ENCODE data around the gene TTLL11.

TTLL11 gene

DNA sequence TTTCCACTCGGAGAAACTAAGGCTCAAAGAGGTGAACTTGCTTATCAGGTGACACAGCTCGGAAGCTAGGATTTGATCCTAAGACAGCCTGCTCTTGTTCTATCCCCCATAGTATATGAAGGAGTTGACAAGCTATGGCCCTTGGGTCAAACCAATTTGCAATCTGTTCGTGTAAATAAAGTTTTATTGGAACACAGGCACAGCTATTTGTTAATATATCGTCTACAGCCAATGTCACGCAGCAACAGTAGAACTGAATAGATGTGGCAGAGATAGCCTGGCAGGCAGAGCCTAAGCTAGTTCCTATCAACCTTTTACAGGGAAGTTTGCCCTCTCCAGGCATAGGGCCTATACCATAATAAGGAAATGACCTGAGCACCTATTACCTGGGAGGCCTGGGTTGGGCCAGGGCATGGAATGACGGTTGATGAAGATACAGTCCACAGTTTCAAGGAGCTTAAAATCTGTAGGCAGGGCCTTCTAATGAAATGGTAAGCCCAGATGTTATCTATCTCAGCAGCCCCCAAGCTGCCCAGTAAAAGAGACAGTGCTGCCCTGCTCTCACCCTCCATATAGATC, 179.0 kb downstream of the TTLL11 start:
- no peaks in the 10 kb centered on the region for H3K79me2 ChIP-seq (ENCODE audit: control insufficient read depth, insufficient read depth, low read length)
- no peak overlapping the region for H3K56ac ChIP-seq (ENCODE audit: low read length)
- H2BK120ac ChIP-seq (ENCODE audit: low read depth, low read length) = no peak overlapping the region
- no peak overlapping the region for H3K9ac ChIP-seq (ENCODE audit: low read length)
- H3K27ac ChIP-seq (ENCODE audit: low read depth, low read length) = no peak overlapping the region
- H3K18ac ChIP-seq (ENCODE audit: low read length) = no peak overlapping the region
- H2BK5ac ChIP-seq (ENCODE audit: low read length) = no peak overlapping the region
- DNase-seq = no peak
- H3K23ac ChIP-seq (ENCODE audit: low read length) = no peak overlapping the region
- no CpG with 5 or more reads among the region's 6 CpGs for WGBS (ENCODE audit: extremely low coverage, insufficient coverage, low lambda C conversion rate)
- no peak overlapping the region for H3K4me2 ChIP-seq (ENCODE audit: low read length)
- no peak overlapping the region for H3K4ac ChIP-seq (ENCODE audit: low read depth, low read length)
- H4K5ac ChIP-seq (ENCODE audit: low read length) = no peak overlapping the region
- no peaks in the 10 kb centered on the region for H3K27me3 ChIP-seq (ENCODE audit: insufficient read depth, low read length, poor library complexity)
- H4K8ac ChIP-seq (ENCODE audit: low read depth, low read length) = no peak overlapping the region
- H3K4me3 ChIP-seq (ENCODE audit: low read length) = no peak overlapping the region
- no peaks in the 10 kb centered on the region for H3K4me1 ChIP-seq (ENCODE audit: control insufficient read depth, low read depth, low read length)
- H2BK15ac ChIP-seq (replicated peaks; ENCODE audit: low read depth) = no peak overlapping the region
- H3K79me1 ChIP-seq (ENCODE audit: low read length) = no peaks in the 10 kb centered on the region
- no peaks in the 10 kb centered on the region for H3K36me3 ChIP-seq (ENCODE audit: control insufficient read depth, insufficient read depth, low read length)
- no peak overlapping the region for H2AK5ac ChIP-seq (ENCODE audit: low read length)

DNA sequence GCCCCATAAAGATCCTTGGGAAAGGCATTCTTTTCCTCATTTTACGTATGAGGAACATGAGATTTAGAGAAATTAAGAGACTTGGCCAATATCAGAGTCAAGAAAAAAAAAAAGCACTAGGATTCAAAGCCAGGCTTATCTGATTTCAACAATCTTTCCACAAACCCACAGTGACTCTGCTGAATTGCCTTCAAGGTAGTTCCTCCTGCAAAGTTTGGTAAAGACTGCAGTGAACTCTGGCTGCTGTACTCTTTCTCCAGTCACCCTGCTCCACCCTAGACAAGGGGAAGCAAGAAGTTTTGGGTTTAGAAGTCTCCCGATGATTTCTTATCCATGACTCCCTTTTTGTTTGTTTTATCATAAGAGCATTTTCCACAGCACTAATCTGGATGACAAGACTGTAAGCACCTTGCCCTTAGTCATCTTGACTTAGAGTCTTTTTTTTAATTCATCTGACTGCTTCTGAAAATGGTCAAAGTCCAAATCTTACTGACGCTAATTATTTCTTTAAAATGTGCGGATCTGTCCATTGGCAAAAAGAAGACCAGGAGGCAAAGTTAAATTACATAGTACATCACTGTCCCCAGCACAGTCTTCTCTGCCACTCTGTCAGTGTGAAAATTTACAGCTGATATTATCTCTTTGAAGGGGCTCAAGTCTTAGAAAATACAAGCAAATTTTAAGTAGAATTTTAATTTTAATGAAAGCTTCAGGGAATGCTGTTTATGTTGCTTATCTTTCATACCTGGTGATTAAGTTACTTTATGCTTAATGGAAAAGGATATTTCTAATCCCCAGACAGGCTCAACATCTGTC, 180.1 kb downstream of the TTLL11 start:
- Histone ChIP-seq H3K4me3 (ENCODE audit: low read length) (no peak overlapping the region), H2BK15ac (replicated peaks; ENCODE audit: low read depth) (no peak overlapping the region), H3K27ac (ENCODE audit: low read depth, low read length) (no peak overlapping the region), H3K56ac (ENCODE audit: low read length) (no peak overlapping the region), H3K27me3 (ENCODE audit: insufficient read depth, low read length, poor library complexity) (no peaks in the 10 kb centered on the region), H3K4me2 (ENCODE audit: low read length) (no peak overlapping the region), H3K9ac (ENCODE audit: low read length) (no peak overlapping the region), H3K4ac (ENCODE audit: low read depth, low read length) (no peak overlapping the region), H4K5ac (ENCODE audit: low read length) (no peak overlapping the region), H3K36me3 (ENCODE audit: control insufficient read depth, insufficient read depth, low read length) (no peaks in the 10 kb centered on the region), H3K79me2 (ENCODE audit: control insufficient read depth, insufficient read depth, low read length) (no peaks in the 10 kb centered on the region), H3K18ac (ENCODE audit: low read length) (no peak overlapping the region), H2AK5ac (ENCODE audit: low read length) (no peak overlapping the region), H2BK5ac (ENCODE audit: low read length) (no peak overlapping the region), H3K23ac (ENCODE audit: low read length) (no peak overlapping the region), H3K79me1 (ENCODE audit: low read length) (no peaks in the 10 kb centered on the region), H3K4me1 (ENCODE audit: control insufficient read depth, low read depth, low read length) (no peaks in the 10 kb centered on the region), H4K8ac (ENCODE audit: low read depth, low read length) (no peak overlapping the region), H2BK120ac (ENCODE audit: low read depth, low read length) (no peak overlapping the region)
- no CpG with 5 or more reads among the region's 4 CpGs for WGBS (ENCODE audit: extremely low coverage, insufficient coverage, low lambda C conversion rate)
- no peak for DNase-seq

DNA sequence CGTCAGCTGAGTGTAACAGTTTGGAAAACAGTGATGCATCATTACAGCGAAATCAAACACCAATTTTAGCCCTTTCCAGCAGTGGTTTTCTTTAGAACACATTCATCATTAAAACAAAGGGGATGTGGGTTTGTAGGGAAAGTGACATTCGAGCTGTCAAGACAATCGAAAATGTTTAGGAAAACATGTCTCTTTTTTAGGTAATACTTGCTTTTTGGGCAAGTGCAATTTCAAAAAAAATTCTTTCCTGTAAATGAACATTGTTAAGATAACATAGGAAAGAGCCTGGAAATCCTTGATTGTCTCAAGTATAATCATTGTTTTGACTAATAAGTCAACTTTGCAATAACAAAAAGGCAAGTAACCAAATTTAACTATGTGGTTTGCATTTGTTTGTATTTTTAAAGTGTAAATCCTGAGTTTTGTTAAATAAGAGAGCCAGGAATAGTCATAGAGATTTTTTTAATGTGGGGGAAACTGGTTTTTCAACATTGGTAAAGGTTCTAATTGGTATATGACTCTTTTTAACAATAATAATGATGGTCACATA, 182.5 kb downstream of the TTLL11 start:
- Histone ChIP-seq H3K23ac (ENCODE audit: low read length) (no peak overlapping the region), H3K4me3 (ENCODE audit: low read length) (no peak overlapping the region), H3K4ac (ENCODE audit: low read depth, low read length) (no peak overlapping the region), H2BK120ac (ENCODE audit: low read depth, low read length) (no peak overlapping the region), H3K36me3 (ENCODE audit: control insufficient read depth, insufficient read depth, low read length) (no peaks in the 10 kb centered on the region), H3K27ac (ENCODE audit: low read depth, low read length) (no peak overlapping the region), H3K56ac (ENCODE audit: low read length) (no peak overlapping the region), H4K5ac (ENCODE audit: low read length) (no peak overlapping the region), H3K4me1 (ENCODE audit: control insufficient read depth, low read depth, low read length) (no peaks in the 10 kb centered on the region), H2AK5ac (ENCODE audit: low read length) (no peak overlapping the region), H3K79me2 (ENCODE audit: control insufficient read depth, insufficient read depth, low read length) (no peaks in the 10 kb centered on the region), H4K8ac (ENCODE audit: low read depth, low read length) (no peak overlapping the region), H3K18ac (ENCODE audit: low read length) (no peak overlapping the region), H2BK5ac (ENCODE audit: low read length) (no peak overlapping the region), H3K9ac (ENCODE audit: low read length) (no peak overlapping the region), H3K4me2 (ENCODE audit: low read length) (no peak overlapping the region), H2BK15ac (replicated peaks; ENCODE audit: low read depth) (no peak overlapping the region), H3K27me3 (ENCODE audit: insufficient read depth, low read length, poor library complexity) (no peaks in the 10 kb centered on the region), H3K79me1 (ENCODE audit: low read length) (no peaks in the 10 kb centered on the region)
- no CpG with 5 or more reads among the region's 4 CpGs for WGBS (ENCODE audit: extremely low coverage, insufficient coverage, low lambda C conversion rate)
- DNase-seq = no peak

DNA sequence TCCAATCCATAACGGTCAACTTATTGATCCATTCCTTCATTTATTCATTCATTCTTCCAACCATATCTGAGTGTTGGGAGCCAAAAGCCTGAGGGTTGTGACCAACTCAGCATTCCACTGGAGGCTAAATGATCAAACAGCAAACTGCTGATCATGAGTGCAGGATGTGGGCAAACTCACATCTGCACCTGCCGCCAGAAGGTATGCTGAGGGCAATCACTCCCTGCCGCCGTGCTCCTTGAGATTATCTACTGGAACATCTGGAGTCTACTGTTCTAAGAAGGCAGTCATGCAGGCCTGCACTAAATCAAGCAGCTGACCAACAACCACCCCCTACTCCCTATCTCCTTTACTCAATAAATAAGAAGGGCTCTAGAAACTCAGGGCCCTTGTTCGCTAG, 184.0 kb downstream of the TTLL11 start:
- H2BK15ac ChIP-seq (replicated peaks; ENCODE audit: low read depth) = no peak overlapping the region
- no peak overlapping the region for H3K18ac ChIP-seq (ENCODE audit: low read length)
- no peak overlapping the region for H3K27ac ChIP-seq (ENCODE audit: low read depth, low read length)
- no peak overlapping the region for H3K56ac ChIP-seq (ENCODE audit: low read length)
- no peak overlapping the region for H4K5ac ChIP-seq (ENCODE audit: low read length)
- no peak overlapping the region for H2BK5ac ChIP-seq (ENCODE audit: low read length)
- no CpG with 5 or more reads among the region's 5 CpGs for WGBS (ENCODE audit: extremely low coverage, insufficient coverage, low lambda C conversion rate)
- DNase-seq = no peak
- no peaks in the 10 kb centered on the region for H3K4me1 ChIP-seq (ENCODE audit: control insufficient read depth, low read depth, low read length)
- H2AK5ac ChIP-seq (ENCODE audit: low read length) = no peak overlapping the region
- H3K36me3 ChIP-seq (ENCODE audit: control insufficient read depth, insufficient read depth, low read length) = no peaks in the 10 kb centered on the region
- H3K4ac ChIP-seq (ENCODE audit: low read depth, low read length) = no peak overlapping the region
- H3K4me3 ChIP-seq (ENCODE audit: low read length) = no peak overlapping the region
- no peaks in the 10 kb centered on the region for H3K79me2 ChIP-seq (ENCODE audit: control insufficient read depth, insufficient read depth, low read length)
- no peak overlapping the region for H3K23ac ChIP-seq (ENCODE audit: low read length)
- H3K4me2 ChIP-seq (ENCODE audit: low read length) = no peak overlapping the region
- H3K79me1 ChIP-seq (ENCODE audit: low read length) = no peaks in the 10 kb centered on the region
- no peaks in the 10 kb centered on the region for H3K27me3 ChIP-seq (ENCODE audit: insufficient read depth, low read length, poor library complexity)
- H3K9ac ChIP-seq (ENCODE audit: low read length) = no peak overlapping the region
- H4K8ac ChIP-seq (ENCODE audit: low read depth, low read length) = no peak overlapping the region
- no peak overlapping the region for H2BK120ac ChIP-seq (ENCODE audit: low read depth, low read length)

DNA sequence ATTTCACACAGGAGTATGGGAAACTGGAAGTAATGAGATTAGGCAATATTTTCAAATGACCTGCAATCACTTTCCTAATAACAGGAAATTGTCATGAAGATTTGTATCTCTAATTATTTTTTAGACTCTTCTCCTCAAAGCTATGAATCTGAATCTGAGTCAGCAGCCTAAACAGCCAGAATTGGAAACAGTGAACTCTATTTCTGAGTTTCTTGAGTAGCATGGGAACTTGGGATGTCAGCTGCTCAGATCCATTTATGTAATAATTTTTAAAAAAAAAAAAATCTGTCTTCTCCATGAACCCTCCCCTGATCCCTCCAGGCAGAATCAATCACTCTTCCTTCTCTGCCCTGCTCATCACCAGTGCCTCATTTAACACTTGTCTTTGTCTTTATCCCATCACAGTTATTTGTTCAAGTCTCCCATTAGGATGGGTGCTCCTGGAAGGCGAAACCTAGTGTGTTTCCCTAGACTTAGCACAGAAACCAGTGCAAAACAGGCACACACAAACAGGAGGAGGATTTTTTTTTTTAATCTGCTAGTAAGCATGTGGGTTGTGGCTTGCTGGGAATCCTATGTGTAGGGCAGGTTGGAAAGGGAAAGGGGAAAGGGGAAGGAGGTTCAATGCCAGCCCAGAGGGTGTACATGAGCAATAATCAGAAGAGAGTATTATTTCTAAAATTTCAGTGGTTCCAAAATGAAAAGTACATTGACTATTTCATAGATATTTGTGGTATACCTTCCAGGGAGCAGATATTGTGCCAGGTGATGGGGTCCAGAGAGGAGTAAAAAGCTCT, 186.8 kb downstream of the TTLL11 start:
- Histone ChIP-seq H2BK15ac (replicated peaks; ENCODE audit: low read depth) (no peak overlapping the region), H3K18ac (ENCODE audit: low read length) (no peak overlapping the region), H3K23ac (ENCODE audit: low read length) (no peak overlapping the region), H2BK120ac (ENCODE audit: low read depth, low read length) (no peak overlapping the region), H3K56ac (ENCODE audit: low read length) (no peak overlapping the region), H3K27me3 (ENCODE audit: insufficient read depth, low read length, poor library complexity) (no peaks in the 10 kb centered on the region), H3K79me1 (ENCODE audit: low read length) (no peaks in the 10 kb centered on the region), H4K8ac (ENCODE audit: low read depth, low read length) (no peak overlapping the region), H3K9ac (ENCODE audit: low read length) (no peak overlapping the region), H3K4me1 (ENCODE audit: control insufficient read depth, low read depth, low read length) (no peaks in the 10 kb centered on the region), H2BK5ac (ENCODE audit: low read length) (no peak overlapping the region), H3K4ac (ENCODE audit: low read depth, low read length) (no peak overlapping the region), H2AK5ac (ENCODE audit: low read length) (no peak overlapping the region), H3K36me3 (ENCODE audit: control insufficient read depth, insufficient read depth, low read length) (no peaks in the 10 kb centered on the region), H4K5ac (ENCODE audit: low read length) (no peak overlapping the region), H3K27ac (ENCODE audit: low read depth, low read length) (no peak overlapping the region), H3K4me3 (ENCODE audit: low read length) (no peak overlapping the region), H3K79me2 (ENCODE audit: control insufficient read depth, insufficient read depth, low read length) (no peaks in the 10 kb centered on the region), H3K4me2 (ENCODE audit: low read length) (no peak overlapping the region)
- WGBS (ENCODE audit: extremely low coverage, insufficient coverage, low lambda C conversion rate) = no CpG with 5 or more reads among the region's 1 CpG
- DNase-seq = no peak
